Activated T-cell treated with anti-CD3 and anti-CD28 coated beads for 1 hour (primary cell): Measurements from ENCODE around the gene MYO9B.
"Not testable (repeated sequence)": the region's sequence is repeated elsewhere in the genome, so short reads cannot be mapped to it uniquely, and the experiment has no call there.

Source experiments
- DNase-seq: peaks from one replicate; pipeline ENCODE4 v3.0.0-alpha.2; 2020; ENCODE audit warnings: low read depth

Gene MYO9B

GRCh38 chr19:17090583-17090982, 15.0 kb downstream of the MYO9B start:
- no peak for DNase-seq

DNA sequence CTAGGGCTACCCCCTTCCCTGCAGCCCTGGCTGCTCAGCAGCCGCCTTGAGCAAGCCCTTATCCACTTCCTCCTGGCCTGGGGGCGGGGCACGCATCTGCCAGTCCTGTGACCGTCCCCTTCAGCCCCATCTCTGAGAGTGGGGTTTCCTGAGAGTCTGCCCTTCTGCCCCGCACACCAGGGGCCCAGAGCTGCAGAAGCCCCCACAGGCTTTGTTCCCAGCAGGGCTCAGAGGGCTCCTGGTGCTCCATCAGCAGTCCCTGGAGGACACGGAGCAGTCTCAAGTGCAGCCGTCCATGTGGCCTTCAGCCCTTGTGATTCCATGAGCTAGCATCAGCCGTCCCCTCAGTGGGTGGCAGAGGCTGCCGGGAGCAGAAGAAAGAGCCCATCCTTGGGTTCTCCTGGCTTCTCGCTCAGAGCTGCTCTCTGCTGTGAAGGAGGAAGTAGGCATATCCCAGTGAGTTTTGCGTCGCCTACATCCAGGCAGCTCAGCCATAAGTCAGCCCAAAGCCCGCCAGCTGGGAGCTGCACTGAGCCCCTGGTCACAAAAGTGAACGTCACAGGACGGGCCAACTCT, 16.3 kb downstream of the MYO9B start:
- DNase-seq: no peak

- DNase-seq: no peak
These were observed 17.1 kb downstream of the MYO9B start for GRCh38 chr19:17092696-17093095.

DNA sequence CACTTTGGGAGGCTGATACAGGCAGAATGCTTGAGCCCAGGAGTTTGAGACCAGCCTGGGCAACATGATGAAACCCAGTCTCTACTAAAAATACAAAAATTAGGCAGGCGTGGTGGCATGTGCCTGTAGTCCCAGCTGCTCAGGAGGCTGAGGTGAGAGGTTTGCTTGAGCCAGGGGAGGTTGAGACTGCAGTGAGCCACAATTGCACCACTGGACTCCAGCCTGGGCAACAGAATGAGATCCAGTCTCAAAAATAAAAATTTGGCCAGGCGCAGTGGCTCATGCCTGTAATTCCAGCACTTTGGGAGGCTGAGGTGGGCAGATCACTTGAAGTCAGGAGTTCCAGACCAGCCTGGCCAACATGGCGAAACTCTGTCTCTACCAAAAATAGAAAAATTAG, 19.1 kb downstream of the MYO9B start:
- not testable (repeated sequence) for DNase-seq

DNA sequence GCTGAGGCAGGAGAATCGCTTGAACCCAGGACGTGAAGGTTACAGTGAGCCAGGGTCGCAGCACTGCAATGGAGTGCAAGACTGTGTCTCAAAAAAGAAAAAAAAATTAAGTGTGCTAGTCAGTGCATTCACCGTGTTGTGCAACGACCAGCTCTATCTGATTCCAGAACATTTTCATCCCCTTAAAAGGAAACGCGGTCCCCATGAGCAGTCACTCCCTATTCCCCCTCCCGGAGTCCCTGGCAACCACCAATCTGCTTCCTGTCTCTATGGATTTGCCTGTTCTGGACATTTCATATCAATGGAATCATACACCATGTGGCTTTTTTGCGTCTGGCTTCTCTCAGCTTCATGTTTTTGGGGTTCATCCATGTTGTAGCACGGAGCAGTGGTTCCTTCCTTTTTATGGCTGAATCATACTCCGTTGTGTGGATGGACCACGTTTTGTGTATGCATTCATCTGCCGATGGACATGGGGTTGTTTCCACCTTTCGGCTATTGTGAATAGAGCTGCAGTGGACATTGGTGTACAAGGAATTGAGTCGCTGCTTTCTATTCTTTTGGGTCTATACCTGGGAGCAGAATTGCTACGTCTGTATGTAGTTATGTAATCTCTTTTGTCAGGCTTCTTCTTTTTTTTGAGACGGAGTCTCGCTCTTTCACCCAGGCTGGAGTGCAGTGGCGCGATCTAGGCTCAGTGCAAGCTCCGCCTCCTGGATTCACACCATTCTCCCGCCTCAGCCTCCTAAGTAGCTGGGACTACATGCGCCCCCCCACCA, 19.8 kb downstream of the MYO9B start:
- DNase-seq: no peak

GRCh38 chr19:17097593-17098126, 22.1 kb downstream of the MYO9B start:
- no peak for DNase-seq

- DNase-seq: no peak
These were observed 22.7 kb downstream of the MYO9B start for GRCh38 chr19:17098326-17098725.

- DNase-seq: no peak
These were observed 26.4 kb downstream of the MYO9B start for GRCh38 chr19:17101686-17102628.

DNA sequence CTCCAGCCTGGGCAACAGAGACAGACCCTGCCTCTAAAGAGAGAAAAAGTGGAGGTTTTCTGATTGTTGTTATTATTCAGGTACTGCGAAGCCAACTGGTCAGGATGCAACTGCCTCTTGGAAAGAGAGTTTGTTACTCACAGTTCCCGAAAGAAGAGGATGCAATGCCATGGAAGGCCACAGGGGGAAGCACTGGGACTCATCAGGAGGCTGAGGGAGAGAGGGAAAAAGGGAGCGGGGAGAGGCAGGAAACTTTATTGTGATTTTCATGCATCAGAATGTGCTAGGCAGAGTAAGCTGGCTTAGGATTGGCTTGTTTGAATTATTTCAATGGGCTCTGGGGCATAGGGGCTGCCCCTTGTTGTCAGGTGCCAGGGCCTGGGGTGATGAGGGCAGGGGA, 27.6 kb downstream of the MYO9B start:
- no peak for DNase-seq

GRCh38 chr19:17104679-17105078, 29.1 kb downstream of the MYO9B start:
- DNase-seq: no peak

- DNase-seq: no peak
These were observed 30.0 kb downstream of the MYO9B start for GRCh38 chr19:17105556-17105955.

- DNase-seq: not testable (repeated sequence)
These were observed 31.4 kb downstream of the MYO9B start for GRCh38 chr19:17106964-17107363.

GRCh38 chr19:17107546-17108452, 32.2 kb downstream of the MYO9B start:
- DNase-seq: no peak

DNA sequence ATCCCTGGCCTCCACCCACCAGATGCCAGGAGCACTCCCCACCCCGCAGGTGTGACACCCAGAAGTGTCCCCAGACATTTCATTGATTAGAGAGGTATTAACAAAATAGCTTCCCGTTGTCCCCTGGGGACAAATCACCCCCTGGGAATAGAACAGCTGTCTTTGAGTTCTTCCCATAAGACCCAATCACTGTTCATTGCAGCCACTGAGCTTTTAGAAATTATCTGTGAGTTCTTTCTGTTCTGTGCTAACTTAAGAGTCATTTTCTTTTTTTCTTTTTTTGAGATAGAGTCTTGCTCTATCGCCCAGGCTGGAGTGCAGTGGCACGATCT, 32.8 kb downstream of the MYO9B start:
- no peak for DNase-seq

- no peak for DNase-seq
These were observed 33.7 kb downstream of the MYO9B start for GRCh38 chr19:17109300-17109699.

GRCh38 chr19:17109962-17110598, 34.5 kb downstream of the MYO9B start:
- DNase-seq: no peak

DNA sequence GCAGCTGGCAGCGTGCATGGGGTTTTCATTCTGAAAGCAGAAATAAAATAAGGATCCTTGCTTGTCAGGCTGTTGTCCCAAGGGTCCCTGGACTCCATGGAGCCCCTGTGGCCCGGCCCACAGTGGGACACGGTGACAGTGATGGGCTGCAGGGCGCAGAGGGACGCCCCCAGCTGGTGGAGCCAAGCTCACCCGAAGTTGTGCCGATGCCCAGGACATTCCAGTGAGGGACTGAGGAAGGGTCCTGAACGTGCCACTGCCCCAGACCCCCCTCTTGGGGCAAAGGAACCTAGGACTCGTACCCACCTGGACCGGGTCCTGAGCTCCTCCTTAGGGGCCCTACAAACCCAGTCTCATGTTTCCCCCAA, 35.0 kb downstream of the MYO9B start:
- no peak for DNase-seq

DNA sequence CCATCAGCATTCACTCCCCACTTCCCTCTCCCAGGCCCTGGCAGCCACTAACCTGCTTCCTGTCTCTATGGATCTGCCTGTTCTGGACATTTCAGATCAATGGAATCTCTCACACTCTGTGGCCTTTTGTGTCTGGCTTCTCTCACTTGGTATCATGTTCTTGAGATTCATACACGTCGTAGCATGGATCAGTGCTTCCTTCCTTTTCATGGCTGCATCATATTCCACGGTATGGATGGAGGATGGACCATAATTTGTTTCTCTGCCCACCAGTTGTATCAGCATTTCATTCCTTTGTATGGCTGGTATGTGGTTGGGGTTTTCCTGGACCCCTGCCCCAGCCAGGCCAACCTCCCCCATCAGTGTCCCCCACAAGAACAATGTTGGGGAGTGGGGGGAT, 36.2 kb downstream of the MYO9B start:
- no peak for DNase-seq

- DNase-seq: no peak
These were observed 36.7 kb downstream of the MYO9B start for GRCh38 chr19:17112271-17112670.

GRCh38 chr19:17112700-17113099, 37.1 kb downstream of the MYO9B start:
- DNase-seq: no peak

DNA sequence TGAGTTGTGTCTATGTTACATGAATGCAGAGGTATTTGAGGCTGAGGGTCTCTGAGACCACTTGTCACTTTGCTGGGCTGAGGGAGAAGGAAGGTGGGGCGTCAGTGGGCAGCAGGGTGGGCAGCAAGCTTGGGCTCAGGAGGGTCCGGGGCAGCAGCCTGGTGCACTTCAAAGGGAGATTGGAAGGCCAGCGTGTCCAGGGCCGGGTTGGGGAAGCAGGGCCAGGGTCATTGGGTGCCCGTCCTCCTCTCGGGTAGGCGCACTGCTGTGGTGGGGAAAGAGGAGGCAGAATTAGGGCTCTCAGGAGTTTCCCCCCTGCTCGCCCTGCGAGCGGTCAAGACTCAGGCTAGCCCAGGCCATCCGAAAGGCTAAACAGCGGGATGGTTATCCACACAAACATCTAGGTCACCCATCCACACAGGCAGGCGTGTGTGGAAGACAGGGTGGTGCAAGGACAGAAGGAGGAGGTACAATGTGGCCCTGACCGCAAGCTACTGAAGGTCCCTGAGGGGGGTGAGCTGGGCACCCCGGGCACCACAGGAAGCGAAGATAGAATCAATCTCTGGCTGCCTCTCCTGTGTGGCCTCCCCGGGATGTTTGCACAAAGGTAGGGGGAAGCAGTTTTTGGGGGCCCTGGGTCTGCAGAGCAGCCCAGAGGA, 37.7 kb downstream of the MYO9B start:
- no peak for DNase-seq
